Measurements from ENCODE around the gene PPP1R2C. TPM values are rescaled to one million over a fixed set of nuclear protein-coding genes. Genes with fewer than 3 reads are reported as not detected.

PPP1R2C gene
- total RNA-seq, 1 experiment from 2014 or later, result not detected

GRCh38 chrX:42735250-42735649 lies 42.7 kb downstream of the PPP1R2C start:
- in situ Hi-C loops (cut with HindIII; ENCODE audit: low pct_unique_long_range_greater_than_20kb, low sequenced_read_pairs) (no loop called here), intact Hi-C loops (cut with micrococcal nuclease; ENCODE audit: unreplicated experiment) (no loop called here)
- no peaks in the 10 kb centered on the region for H3K9me3 ChIP-seq (ENCODE audit: control insufficient read depth, insufficient read depth, low read depth, low read length)
- DNase-seq (ENCODE audit: low read depth, low spot score) (no peak), ATAC-seq (no peak)
- no peak overlapping the region for H3K4me3 ChIP-seq (ENCODE audit: low read depth in 2 of 2, low read length in 2 of 2)
- POLR2A ChIA-PET, result no interaction called here
- H3K36me3 ChIP-seq (ENCODE audit: control insufficient read depth, insufficient read depth, low read length), result no peaks in the 10 kb centered on the region
- CTCF ChIA-PET, result no interaction called here
- H3K27me3 ChIP-seq (ENCODE audit: control insufficient read depth, insufficient read depth, low read length), result no peaks in the 10 kb centered on the region
- no peaks in the 10 kb centered on the region for H3K4me1 ChIP-seq (ENCODE audit: control insufficient read depth, insufficient read depth, low read length)
- H3K27ac ChIP-seq (ENCODE audit: low read length), result no peak overlapping the region
- TF ChIP-seq SIN3A (IDR thresholded peaks at IDR 0.05; ENCODE audit: borderline replicate concordance, insufficient read depth, low read depth, low read length), result no peak
- no peak for TF ChIP-seq TCF7L2 (IDR thresholded peaks at IDR 0.05; ENCODE audit: low read depth, low read length)
- no peak for TF ChIP-seq POLR2AphosphoS5 (IDR thresholded peaks at IDR 0.05; ENCODE audit: low read depth, low read length)
- no peak for TF ChIP-seq CTCF (IDR thresholded peaks at IDR 0.05)
- TF ChIP-seq REST (IDR thresholded peaks at IDR 0.05; ENCODE audit: insufficient read depth in 1 of 2, low read depth in 2 of 2, low read length in 1 of 2), result no peak
- BruUV-seq (replicated peaks), result no TSS peak

GRCh38 chrX:42732506-42732905 lies 45.5 kb downstream of the PPP1R2C start:
- in situ Hi-C loops (cut with HindIII; ENCODE audit: low pct_unique_long_range_greater_than_20kb, low sequenced_read_pairs), result no loop called here
- Histone ChIP-seq H3K9me3 (ENCODE audit: control insufficient read depth, insufficient read depth, low read depth, low read length) (no peaks in the 10 kb centered on the region), H3K4me1 (ENCODE audit: control insufficient read depth, insufficient read depth, low read length) (no peaks in the 10 kb centered on the region), H3K27ac (ENCODE audit: low read length) (no peak overlapping the region), H3K27me3 (ENCODE audit: control insufficient read depth, insufficient read depth, low read length) (no peaks in the 10 kb centered on the region), H3K36me3 (ENCODE audit: control insufficient read depth, insufficient read depth, low read length) (no peaks in the 10 kb centered on the region), H3K4me3 (ENCODE audit: low read depth in 2 of 2, low read length in 2 of 2) (no peak overlapping the region)
- DNase-seq (ENCODE audit: low read depth, low spot score) (no peak), ATAC-seq (no peak)
- intact Hi-C loops (cut with micrococcal nuclease; ENCODE audit: unreplicated experiment), result no loop called here
- CTCF ChIA-PET, result no interaction called here
- no TSS peak for BruUV-seq (replicated peaks)
- POLR2A ChIA-PET, result no interaction called here
- TF ChIP-seq POLR2AphosphoS5 (IDR thresholded peaks at IDR 0.05; ENCODE audit: low read depth, low read length) (no peak), SIN3A (IDR thresholded peaks at IDR 0.05; ENCODE audit: borderline replicate concordance, insufficient read depth, low read depth, low read length) (no peak), TCF7L2 (IDR thresholded peaks at IDR 0.05; ENCODE audit: low read depth, low read length) (no peak), CTCF (IDR thresholded peaks at IDR 0.05) (no peak), REST (IDR thresholded peaks at IDR 0.05; ENCODE audit: insufficient read depth in 1 of 2, low read depth in 2 of 2, low read length in 1 of 2) (no peak)

Data from Panc1 (cell line).